K562 (cell line): ENCODE measurements around the gene HEXD.

Experiments
- EZH2 ChIP-seq: IDR thresholded peaks from 2 replicates; pipeline ENCODE4 v1.6.1; 2012; ENCODE audit warnings: low read depth, mild to moderate bottlenecking, inconsistent platforms, low read length, borderline replicate concordance
- HDAC1 ChIP-seq, 2 experiments: fragments of 450-650 bp; IDR thresholded peaks; 2 replicates each; pipeline ENCODE4 v1.6.1; 2016 to 2017; ENCODE audit warnings: inconsistent platforms in 1 of 2, mild to moderate bottlenecking in 1 of 2, moderate library complexity in 1 of 2
- KDM4B ChIP-seq, 2 experiments: fragments of 450-650 bp in 1 of 2; sonication (generic) in 1 of 2; IDR thresholded peaks; 2 replicates each; pipeline ENCODE4 v1.6.1; 2016 to 2017; ENCODE audit warnings: borderline replicate concordance in 2 of 2, antibody characterized with exemption in 1 of 2, low read depth in 1 of 2, mild to moderate bottlenecking in 1 of 2
- KLF13 ChIP-seq: fragments of 450-650 bp; IDR thresholded peaks from 2 replicates; pipeline ENCODE4 v1.6.1; 2016; ENCODE audit warnings: missing genetic modification characterization, low read depth, mild to moderate bottlenecking, missing compliant biosample characterization, moderate library complexity, borderline replicate concordance
- SMAD4 ChIP-seq: fragments of 250-450 bp; sonication (Bioruptor Pico); conservative IDR thresholded peaks from 2 replicates; pipeline ENCODE4 v1.8.0; 2021; ENCODE audit warnings: inconsistent platforms, mild to moderate bottlenecking, moderate library complexity
- TRIM28 ChIP-seq: fragments of 450-650 bp; IDR thresholded peaks from 2 replicates; pipeline ENCODE4 v1.6.1; 2017
- TF ChIP-seq, protein P1 (sequence below), 2 experiments: fragments of 200-800 bp in 1 of 2; sonication (Bioruptor generic) in 1 of 2; sonication (generic) in 1 of 2; formaldehyde crosslinking in 1 of 2; IDR thresholded peaks in 1 of 2; conservative IDR thresholded peaks in 1 of 2; 2 replicates each; pipeline versions ENCODE4 v1.5.0 to v1.6.1; 2016 to 2020; ENCODE audit warnings: missing compliant biosample characterization in 1 of 2, missing genetic modification characterization in 1 of 2, missing genetic modification reagents in 1 of 2
- TF ChIP-seq, protein P2 (sequence below): fragments of 450-650 bp; IDR thresholded peaks from 2 replicates; pipeline ENCODE4 v1.6.1; 2018; ENCODE audit not compliant: partially characterized antibody
- TF ChIP-seq, protein P3 (sequence below), 3 experiments: IDR thresholded peaks in 2 of 3; conservative IDR thresholded peaks in 1 of 3; 2 replicates each; pipeline ENCODE4 v1.5.1; 2011 to 2012; ENCODE audit warnings: low read length in 3 of 3, mild to moderate bottlenecking in 3 of 3, control low read depth in 2 of 3, improper control_type of control experiment in 1 of 3, inconsistent platforms in 1 of 3, low read depth in 1 of 3, mixed read lengths in 1 of 3, moderate library complexity in 1 of 3; ENCODE audit not compliant: insufficient read depth in 2 of 3

DNA sequence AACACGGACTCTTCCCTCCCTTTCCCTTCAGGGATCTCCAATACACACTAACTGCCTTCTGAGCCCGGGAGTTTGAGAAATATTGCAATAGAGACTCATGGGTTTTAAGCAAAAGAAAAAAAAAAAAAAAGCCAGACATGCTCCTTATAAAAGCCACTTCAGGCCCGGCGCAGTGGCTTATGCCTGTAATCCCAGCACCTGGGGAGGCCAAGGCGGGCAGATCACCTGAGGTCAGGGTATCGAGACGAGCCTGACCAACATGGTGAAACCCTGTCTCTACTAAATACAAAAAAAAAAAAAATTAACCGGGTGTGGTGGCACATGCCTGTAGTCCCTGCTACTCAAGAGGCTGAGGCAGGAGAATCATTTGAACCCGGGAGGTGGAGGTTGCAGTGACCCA, 2.4 kb upstream of the HEXD start:
- TF ChIP-seq KDM4B (IDR thresholded peaks at IDR 0.05; ENCODE audit: borderline replicate concordance in 2 of 2, low read depth in 1 of 2) (no peak), EZH2 (no peak), HDAC1 (IDR thresholded peaks at IDR 0.05) (no peak), TRIM28 (no peak), SMAD4 (CRISPR knock-in tag) (no peak), KLF13 (tag) (no peak)
- TF ChIP-seq, protein P1, sequence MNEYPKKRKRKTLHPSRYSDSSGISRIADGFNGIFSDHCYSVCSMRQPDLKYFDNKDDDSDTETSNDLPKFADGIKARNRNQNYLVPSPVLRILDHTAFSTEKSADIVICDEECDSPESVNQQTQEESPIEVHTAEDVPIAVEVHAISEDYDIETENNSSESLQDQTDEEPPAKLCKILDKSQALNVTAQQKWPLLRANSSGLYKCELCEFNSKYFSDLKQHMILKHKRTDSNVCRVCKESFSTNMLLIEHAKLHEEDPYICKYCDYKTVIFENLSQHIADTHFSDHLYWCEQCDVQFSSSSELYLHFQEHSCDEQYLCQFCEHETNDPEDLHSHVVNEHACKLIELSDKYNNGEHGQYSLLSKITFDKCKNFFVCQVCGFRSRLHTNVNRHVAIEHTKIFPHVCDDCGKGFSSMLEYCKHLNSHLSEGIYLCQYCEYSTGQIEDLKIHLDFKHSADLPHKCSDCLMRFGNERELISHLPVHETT (CRISPR knock-in tag; conservative IDR thresholded peaks at IDR 0.05 in 1 of 2, IDR thresholded peaks at IDR 0.05 in 1 of 2) = no peak
- TF ChIP-seq, protein P2, sequence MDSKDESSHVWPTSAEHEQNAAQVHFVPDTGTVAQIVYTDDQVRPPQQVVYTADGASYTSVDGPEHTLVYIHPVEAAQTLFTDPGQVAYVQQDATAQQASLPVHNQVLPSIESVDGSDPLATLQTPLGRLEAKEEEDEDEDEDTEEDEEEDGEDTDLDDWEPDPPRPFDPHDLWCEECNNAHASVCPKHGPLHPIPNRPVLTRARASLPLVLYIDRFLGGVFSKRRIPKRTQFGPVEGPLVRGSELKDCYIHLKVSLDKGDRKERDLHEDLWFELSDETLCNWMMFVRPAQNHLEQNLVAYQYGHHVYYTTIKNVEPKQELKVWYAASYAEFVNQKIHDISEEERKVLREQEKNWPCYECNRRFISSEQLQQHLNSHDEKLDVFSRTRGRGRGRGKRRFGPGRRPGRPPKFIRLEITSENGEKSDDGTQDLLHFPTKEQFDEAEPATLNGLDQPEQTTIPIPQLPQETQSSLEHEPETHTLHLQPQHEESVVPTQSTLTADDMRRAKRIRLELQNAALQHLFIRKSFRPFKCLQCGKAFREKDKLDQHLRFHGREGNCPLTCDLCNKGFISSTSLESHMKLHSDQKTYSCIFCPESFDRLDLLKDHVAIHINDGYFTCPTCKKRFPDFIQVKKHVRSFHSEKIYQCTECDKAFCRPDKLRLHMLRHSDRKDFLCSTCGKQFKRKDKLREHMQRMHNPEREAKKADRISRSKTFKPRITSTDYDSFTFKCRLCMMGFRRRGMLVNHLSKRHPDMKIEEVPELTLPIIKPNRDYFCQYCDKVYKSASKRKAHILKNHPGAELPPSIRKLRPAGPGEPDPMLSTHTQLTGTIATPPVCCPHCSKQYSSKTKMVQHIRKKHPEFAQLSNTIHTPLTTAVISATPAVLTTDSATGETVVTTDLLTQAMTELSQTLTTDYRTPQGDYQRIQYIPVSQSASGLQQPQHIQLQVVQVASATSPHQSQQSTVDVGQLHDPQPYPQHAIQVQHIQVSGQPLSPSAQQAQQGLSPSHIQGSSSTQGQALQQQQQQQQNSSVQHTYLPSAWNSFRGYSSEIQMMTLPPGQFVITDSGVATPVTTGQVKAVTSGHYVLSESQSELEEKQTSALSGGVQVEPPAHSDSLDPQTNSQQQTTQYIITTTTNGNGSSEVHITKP = no peak
- TF ChIP-seq, protein P3, sequence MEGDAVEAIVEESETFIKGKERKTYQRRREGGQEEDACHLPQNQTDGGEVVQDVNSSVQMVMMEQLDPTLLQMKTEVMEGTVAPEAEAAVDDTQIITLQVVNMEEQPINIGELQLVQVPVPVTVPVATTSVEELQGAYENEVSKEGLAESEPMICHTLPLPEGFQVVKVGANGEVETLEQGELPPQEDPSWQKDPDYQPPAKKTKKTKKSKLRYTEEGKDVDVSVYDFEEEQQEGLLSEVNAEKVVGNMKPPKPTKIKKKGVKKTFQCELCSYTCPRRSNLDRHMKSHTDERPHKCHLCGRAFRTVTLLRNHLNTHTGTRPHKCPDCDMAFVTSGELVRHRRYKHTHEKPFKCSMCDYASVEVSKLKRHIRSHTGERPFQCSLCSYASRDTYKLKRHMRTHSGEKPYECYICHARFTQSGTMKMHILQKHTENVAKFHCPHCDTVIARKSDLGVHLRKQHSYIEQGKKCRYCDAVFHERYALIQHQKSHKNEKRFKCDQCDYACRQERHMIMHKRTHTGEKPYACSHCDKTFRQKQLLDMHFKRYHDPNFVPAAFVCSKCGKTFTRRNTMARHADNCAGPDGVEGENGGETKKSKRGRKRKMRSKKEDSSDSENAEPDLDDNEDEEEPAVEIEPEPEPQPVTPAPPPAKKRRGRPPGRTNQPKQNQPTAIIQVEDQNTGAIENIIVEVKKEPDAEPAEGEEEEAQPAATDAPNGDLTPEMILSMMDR (IDR thresholded peaks at IDR 0.05 in 2 of 3, conservative IDR thresholded peaks at IDR 0.05 in 1 of 3; ENCODE audit: insufficient read depth in 2 of 3, low read depth in 1 of 3, low read length in 3 of 3) = no peak
